HG03520 (cell line): ENCODE results near the gene WAPL.
"Not testable (repeated sequence)": the region's sequence is repeated elsewhere in the genome, so short reads cannot be mapped to it uniquely, and the experiment has no call there.

Experiments used
- ATAC-seq: cut with Tn5 transposase; IDR thresholded peaks from one replicate; pipeline ENCODE4 v1.9.1; 2021; ENCODE audit warnings: mild to moderate bottlenecking, moderate library complexity; ENCODE audit not compliant: unreplicated experiment

Gene WAPL

GRCh38 chr10:86525713-86526112 is 4.1 kb upstream of the WAPL start:
- not testable (repeated sequence) for ATAC-seq

- no peak for ATAC-seq
Measured at GRCh38 chr10:86524225-86524962, 2.8 kb upstream of the WAPL start.

- ATAC-seq: no peak
Measured at GRCh38 chr10:86523348-86523747, 1.8 kb upstream of the WAPL start.

- ATAC-seq: no peak
Measured at GRCh38 chr10:86522510-86522855, 891 bp upstream of the WAPL start.

- ATAC-seq: peak; percentile 21
Measured at GRCh38 chr10:86520871-86521677, 518 bp downstream of the WAPL start.

GRCh38 chr10:86518781-86519180 is 2.8 kb downstream of the WAPL start:
- ATAC-seq: no peak

- no peak for ATAC-seq
Measured at GRCh38 chr10:86512137-86512536, 9.5 kb downstream of the WAPL start.

GRCh38 chr10:86511027-86511865 is 10.3 kb downstream of the WAPL start:
- ATAC-seq: no peak

- no peak for ATAC-seq
Measured at GRCh38 chr10:86509145-86509544, 12.4 kb downstream of the WAPL start.

- no peak for ATAC-seq
Measured at GRCh38 chr10:86508217-86508616, 13.4 kb downstream of the WAPL start.

- ATAC-seq: no peak
Measured at GRCh38 chr10:86506499-86506898, 15.1 kb downstream of the WAPL start.

- ATAC-seq: no peak
Measured at GRCh38 chr10:86506062-86506461, 15.5 kb downstream of the WAPL start.

- no peak for ATAC-seq
Measured at GRCh38 chr10:86504510-86504909, 17.1 kb downstream of the WAPL start.

GRCh38 chr10:86500846-86501245 is 20.7 kb downstream of the WAPL start:
- ATAC-seq: no peak

- ATAC-seq: no peak
Measured at GRCh38 chr10:86498598-86498997, 23.0 kb downstream of the WAPL start.

- no peak for ATAC-seq
Measured at GRCh38 chr10:86497621-86498020, 24.0 kb downstream of the WAPL start.

- no peak for ATAC-seq
Measured at GRCh38 chr10:86489960-86490612, 31.5 kb downstream of the WAPL start.

GRCh38 chr10:86489071-86489810 is 32.4 kb downstream of the WAPL start:
- no peak for ATAC-seq

GRCh38 chr10:86486856-86487255 is 34.7 kb downstream of the WAPL start:
- no peak for ATAC-seq

GRCh38 chr10:86483664-86484063 is 37.9 kb downstream of the WAPL start:
- no peak for ATAC-seq
